Measurements from ENCODE around the gene ACAD11.

The ACAD11 gene

GRCh38 chr3:132659365-132660051 lies at the start of gene ACAD11:
ACAD11 (minus strand) TSS chr3:132659809; CDS start chr3:132659751, 58 bp downstream.
- DNase-seq (ENCODE audit: low spot score), result peak; percentile 72

- no peak for DNase-seq (ENCODE audit: low spot score)
Measured at GRCh38 chr3:132703733-132704132, 44.1 kb upstream of the ACAD11 start.

- DNase-seq (ENCODE audit: low spot score), result no peak
Measured at GRCh38 chr3:132695422-132695821, 35.8 kb upstream of the ACAD11 start.

GRCh38 chr3:132694991-132695390 lies 35.4 kb upstream of the ACAD11 start:
- DNase-seq (ENCODE audit: low spot score), result no peak

- no peak for DNase-seq (ENCODE audit: low spot score)
Measured at GRCh38 chr3:132690040-132690439, 30.4 kb upstream of the ACAD11 start.

- DNase-seq (ENCODE audit: low spot score), result no peak
Measured at GRCh38 chr3:132682201-132682600, 22.6 kb upstream of the ACAD11 start.

GRCh38 chr3:132681421-132681820 lies 21.8 kb upstream of the ACAD11 start:
- DNase-seq (ENCODE audit: low spot score), result no peak

- no peak for DNase-seq (ENCODE audit: low spot score)
Measured at GRCh38 chr3:132679911-132680310, 20.3 kb upstream of the ACAD11 start.

GRCh38 chr3:132675408-132675807 lies 15.8 kb upstream of the ACAD11 start:
- DNase-seq (ENCODE audit: low spot score), result no peak

GRCh38 chr3:132669256-132669777 lies 9.7 kb upstream of the ACAD11 start:
- no peak for DNase-seq (ENCODE audit: low spot score)

GRCh38 chr3:132665230-132665745 lies 5.7 kb upstream of the ACAD11 start:
- DNase-seq (ENCODE audit: low spot score), result no peak

GRCh38 chr3:132662212-132662611 lies 2.6 kb upstream of the ACAD11 start:
- no peak for DNase-seq (ENCODE audit: low spot score)

- no peak for DNase-seq (ENCODE audit: low spot score)
Measured at GRCh38 chr3:132661101-132661500, 1.5 kb upstream of the ACAD11 start.

- DNase-seq (ENCODE audit: low spot score), result no peak
Measured at GRCh38 chr3:132660811-132661070, 1.1 kb upstream of the ACAD11 start.

- peak; percentile 50 for DNase-seq (ENCODE audit: low spot score)
Measured at GRCh38 chr3:132660052-132660810, 622 bp upstream of the ACAD11 start, which contains the start of gene UBA5. UBA5 (plus strand) TSS chr3:132660329; CDS start chr3:132660538, 209 bp downstream.

- DNase-seq (ENCODE audit: low spot score), result no peak
Measured at GRCh38 chr3:132659000-132659364, 627 bp downstream of the ACAD11 start.

GRCh38 chr3:132657869-132658747 lies 1.5 kb downstream of the ACAD11 start:
- DNase-seq (ENCODE audit: low spot score), result no peak

GRCh38 chr3:132655471-132655870 lies 4.1 kb downstream of the ACAD11 start:
- no peak for DNase-seq (ENCODE audit: low spot score)

GRCh38 chr3:132654721-132655120 lies 4.9 kb downstream of the ACAD11 start:
- DNase-seq (ENCODE audit: low spot score), result no peak

- no peak for DNase-seq (ENCODE audit: low spot score)
Measured at GRCh38 chr3:132654190-132654589, 5.4 kb downstream of the ACAD11 start.

GRCh38 chr3:132652640-132653270 lies 6.9 kb downstream of the ACAD11 start:
- peak; percentile 39 for DNase-seq (ENCODE audit: low spot score)

GRCh38 chr3:132650153-132650552 lies 9.5 kb downstream of the ACAD11 start:
- no peak for DNase-seq (ENCODE audit: low spot score)

Data from LoVo (cell line).